GM18508 (cell line): ENCODE measurements around the gene SPATA31D4.
"Not testable (repeated sequence)": the region's sequence is repeated elsewhere in the genome, so short reads cannot be mapped to it uniquely, and the experiment has no call there.

Source experiments
- ATAC-seq: cut with Tn5 transposase; IDR thresholded peaks from one replicate; pipeline ENCODE4 v1.9.1; 2021; ENCODE audit warnings: moderate number of reproducible peaks; ENCODE audit not compliant: insufficient read depth, unreplicated experiment

SPATA31D4 gene

DNA sequence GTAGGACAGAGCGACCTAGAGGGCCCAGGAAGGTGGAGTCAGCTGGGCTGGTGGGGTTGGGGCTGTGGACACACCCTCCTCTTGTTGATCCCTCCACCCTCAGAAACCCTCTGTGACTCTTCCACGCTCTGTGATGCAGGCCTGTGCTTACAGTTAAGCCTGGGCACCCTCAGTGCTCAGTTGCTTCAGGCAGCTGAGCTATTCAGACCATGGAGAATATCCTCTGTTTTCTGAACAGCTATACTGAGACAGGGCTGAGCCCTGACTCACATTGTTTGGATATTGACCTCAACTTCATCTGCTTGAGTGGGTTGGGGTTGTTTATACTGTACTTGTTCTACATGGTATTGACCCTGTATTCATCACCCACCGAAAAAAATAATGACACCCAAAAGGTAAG is at the start of gene SPATA31D4:
Gene SPATA31D4 (plus strand): TSS at position 124 of the 400 bp plus-strand sequence. CDS start 86 bp downstream, at position 210.
- not testable (repeated sequence) for ATAC-seq

DNA sequence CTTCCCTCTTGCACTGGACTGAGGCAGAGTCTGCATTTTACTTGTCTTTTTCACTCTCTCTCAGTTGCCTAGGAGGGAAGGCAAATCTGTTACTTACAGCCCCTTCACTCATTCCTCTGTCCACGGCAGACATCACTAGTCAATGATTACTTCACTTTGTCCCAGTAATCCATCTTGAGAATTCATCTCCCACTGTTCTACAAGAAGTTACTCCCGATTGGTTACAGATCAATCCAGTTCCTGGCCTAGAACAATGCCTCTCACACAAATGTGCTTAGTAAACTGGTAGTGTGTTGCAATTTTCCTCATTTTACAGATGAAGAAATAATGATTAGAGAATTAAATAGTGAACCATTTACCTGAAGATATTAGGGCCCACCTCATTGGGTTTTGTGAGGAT is 49.7 kb upstream of the SPATA31D4 start:
- no peak for ATAC-seq

DNA sequence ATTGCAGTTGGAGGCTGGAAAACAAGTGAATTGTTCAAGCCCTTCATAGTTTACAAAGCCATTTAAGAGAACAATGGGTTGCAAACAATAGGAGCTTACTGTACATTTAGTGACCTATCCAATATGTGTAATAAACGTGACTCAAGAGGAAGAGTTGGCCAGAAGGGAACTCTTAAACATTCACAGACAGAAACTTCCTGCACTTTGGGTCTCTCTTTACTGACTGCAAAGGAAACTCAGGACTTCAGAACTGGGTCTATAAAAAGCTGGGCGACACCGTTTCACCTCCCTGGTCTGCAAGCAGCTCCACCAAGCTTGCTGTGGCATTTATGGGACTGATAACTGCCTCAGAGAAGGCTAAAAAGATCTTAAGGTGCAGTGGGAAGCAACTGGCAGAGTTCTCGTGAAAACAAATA is 48.7 kb upstream of the SPATA31D4 start:
- no peak for ATAC-seq

DNA sequence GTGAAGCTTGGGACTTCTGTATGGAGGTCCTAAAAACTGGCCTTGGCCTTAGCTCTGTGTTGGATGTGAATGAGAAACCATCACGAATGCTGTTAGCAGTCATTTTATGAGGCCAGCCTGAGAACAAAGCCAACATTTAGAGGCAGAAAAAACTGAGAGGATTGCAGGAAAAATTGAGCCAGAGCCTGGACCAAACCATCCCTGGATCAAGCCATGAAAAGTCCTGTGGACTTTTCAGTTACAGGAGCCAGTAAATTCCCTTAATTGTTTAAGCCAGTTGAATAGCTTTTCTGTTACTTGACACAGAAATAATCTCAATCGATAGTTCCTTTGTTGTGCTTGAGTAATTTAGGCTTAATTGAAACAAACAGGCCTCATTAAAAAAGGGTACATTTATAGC is 42.6 kb upstream of the SPATA31D4 start:
- no peak for ATAC-seq

DNA sequence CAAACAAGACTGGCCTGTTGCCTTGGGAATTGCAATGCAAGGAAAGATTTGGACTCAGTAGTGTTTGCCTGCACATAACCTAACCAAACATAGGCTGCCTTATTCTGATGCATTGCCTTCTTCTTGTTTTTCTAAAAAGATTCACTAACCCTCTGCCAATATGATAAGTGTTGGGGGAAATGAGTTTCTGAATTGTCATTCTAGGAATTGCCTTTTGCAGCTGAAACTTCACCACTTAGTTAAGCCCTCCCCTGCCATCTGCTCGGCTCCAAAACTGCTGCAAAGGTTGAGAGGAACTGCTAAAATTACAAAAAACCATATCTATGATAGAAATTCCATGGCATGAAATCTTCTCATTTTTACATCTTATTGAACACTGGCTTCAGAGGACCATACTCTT is 41.6 kb upstream of the SPATA31D4 start:
- ATAC-seq: no peak

DNA sequence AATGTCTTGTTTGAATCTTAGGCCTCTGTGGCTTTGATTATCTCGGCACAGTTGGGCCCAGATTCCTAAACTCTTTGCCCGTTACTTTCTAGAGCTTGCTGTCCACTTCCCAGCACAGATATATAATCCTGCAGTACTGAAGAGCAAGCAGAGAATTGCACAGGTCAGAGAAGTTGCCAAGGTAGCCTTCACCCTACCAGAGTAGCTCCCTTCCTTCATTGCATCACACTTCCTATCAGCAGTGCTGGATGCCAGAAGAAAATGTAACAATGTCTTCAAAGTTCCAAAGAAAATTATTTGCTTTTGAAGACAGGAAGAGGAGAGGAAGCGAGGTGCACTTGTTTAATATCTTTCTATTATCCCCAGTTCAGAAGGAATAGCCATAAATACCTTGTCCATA is 38.1 kb upstream of the SPATA31D4 start:
- no peak for ATAC-seq

DNA sequence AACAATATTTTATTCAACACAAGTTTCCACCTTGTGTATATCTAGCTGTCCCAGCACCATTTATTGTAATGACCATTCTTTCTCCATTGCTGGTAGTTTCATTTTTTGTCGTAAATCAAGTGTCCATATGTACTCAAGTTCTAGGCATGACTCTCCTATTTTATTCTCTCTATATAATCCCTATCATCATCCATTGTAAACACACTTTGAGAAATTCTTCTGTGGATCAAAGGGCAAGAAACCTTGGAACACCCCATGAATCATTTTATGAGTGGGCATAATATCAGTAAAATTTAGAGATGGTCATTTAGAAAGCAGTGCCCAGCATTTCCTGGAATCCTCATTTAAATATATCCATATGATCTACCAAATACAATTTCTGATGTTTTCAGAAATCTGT is 35.8 kb upstream of the SPATA31D4 start:
- ATAC-seq: no peak

DNA sequence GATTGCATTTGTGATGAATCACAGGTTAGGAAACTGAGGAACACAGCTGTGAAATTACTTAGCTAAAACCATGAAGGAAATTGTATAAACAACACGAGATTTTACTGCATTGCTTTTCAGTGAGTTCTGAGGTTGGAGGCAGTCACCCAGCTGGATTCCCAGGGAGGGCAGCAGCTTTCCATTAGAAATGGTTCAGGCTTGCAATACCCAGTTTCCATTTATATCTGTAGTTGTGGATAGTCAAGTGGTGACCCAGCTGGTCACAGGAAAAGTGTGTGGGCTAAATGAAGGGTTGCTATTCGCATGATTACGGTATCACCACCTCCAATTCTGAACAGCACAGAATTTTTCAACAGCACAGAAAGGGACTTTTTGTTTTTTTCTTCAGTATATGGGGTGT is 34.3 kb upstream of the SPATA31D4 start:
- no peak for ATAC-seq

DNA sequence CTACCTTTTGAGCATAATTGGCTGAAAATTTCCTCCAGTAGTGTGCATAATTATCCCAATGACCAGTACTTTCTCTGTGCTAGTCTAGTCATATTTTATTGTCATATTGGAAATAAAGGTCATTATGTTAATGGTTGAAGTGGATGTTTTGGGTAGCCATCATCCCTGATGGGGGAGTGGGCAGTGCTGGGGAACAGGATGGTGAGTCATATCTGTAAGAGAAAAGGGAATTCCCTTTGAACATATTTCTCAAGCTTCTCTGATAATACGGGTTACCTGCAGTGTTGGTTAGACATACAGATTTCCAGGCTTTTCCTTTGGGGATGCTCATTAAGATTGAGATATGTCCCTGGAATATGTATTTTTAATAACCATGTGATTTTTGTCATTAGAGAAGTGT is 33.3 kb upstream of the SPATA31D4 start:
- no peak for ATAC-seq

DNA sequence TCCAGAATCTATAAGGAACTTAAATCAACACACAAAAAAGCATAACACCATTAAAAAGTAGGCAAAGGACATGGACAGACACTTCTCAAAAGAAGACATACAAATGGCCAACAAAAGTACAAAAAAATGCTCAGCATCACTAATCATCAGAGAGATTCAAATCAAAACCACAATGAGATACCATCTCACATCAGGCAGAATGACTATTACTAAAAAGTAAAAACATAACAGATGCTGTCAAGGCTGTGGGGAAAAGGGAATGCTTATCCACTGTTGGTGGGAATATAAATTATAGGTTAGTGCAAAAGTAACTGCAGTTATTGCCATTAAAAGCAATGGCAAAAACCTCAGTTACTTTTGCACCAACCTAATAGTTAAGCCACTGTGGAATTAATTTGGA is 32.2 kb upstream of the SPATA31D4 start:
- ATAC-seq: no peak

DNA sequence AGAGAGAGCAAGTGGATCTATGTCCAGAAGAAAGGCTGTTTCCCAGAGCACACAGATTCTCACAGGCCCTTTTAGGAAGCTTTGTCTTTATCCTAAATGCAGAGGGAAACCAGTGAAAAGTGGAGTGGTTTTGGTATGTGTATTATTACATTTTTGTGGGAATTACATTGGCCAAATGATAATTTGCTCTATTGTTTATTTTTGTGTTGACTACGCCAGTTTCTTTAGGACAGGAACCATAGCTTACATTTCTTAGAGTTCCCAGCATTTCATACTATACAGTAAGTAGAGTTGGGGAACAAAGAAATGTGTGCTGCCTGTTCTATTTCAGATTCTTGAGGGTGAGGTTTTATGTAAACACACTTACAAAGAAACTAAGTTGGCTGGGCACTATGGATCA is 29.4 kb upstream of the SPATA31D4 start:
- no peak for ATAC-seq

DNA sequence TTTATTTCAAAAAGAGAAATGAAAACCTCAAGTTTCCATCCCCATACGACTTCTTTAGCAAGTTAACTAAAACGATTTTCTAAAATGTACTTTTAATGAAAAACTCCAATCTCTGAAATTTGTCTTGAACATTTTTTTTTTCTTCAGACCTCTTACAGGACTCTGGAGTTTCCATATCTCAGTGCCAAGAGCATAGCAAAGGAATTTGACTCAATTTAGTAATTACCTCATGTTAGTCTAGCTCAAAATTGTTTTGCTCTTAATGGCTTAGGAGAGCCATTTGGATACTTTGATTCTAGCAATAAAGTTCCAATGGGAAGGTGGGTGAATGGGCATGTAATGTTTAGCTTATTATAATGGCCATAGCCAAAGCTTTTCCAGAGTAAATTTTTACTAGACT is 26.0 kb upstream of the SPATA31D4 start:
- no peak for ATAC-seq

DNA sequence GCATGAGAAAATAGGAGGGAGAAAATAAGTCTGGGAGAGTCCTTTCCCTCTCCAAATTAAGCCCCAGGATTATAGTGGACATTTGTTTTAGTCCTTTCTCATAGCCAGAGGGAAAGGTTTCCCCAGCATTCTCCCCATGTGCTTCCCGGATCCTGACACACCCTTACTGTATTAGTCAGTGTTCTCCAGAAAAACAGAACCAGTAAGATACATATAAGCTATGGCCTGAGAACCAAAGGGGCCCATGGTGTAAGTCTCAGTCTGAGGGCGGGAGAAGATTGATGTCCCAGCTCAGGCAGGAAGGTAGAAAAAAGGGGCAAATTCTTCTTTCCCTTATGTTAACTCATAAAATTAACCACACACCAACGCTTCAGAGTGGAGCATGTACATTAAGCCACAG is 25.6 kb upstream of the SPATA31D4 start:
- no peak for ATAC-seq

DNA sequence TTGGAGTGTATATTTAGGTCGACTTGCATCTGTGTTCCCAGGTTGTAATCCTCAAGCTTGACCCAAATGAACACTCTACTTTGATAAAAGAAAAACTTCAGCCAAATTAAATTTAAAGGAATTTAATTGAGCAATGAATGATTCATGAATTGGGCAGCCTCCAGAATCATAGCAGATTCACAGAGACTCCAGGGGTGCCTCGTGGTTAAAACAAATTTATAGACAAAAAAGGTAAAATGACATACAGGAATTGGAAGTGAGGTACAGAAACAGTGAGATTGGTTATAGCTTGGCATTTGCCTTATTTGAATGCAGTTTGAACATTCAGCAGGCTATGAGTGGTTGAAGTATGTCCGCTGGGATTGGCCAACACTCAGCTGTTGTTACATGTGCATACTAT is 21.6 kb upstream of the SPATA31D4 start:
- no peak for ATAC-seq

DNA sequence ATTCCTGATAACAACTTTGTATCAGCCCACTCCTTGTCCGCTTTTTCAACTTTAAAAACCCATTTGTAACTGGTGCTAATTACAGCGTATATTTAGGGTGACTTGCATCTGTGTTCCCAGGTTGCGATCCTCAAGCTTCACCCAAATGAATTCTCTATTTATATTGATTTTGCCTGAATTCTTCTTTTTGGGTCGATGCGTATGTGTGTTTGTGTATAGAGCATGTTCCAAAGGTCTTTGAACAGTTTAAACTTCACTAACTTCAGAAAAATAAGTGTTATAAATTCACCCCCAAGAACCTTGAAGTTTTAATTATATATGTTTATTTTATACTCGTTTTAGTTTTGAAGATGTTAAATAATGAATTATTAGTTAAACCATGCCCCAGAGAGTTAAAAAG is 16.1 kb upstream of the SPATA31D4 start:
- ATAC-seq: no peak

DNA sequence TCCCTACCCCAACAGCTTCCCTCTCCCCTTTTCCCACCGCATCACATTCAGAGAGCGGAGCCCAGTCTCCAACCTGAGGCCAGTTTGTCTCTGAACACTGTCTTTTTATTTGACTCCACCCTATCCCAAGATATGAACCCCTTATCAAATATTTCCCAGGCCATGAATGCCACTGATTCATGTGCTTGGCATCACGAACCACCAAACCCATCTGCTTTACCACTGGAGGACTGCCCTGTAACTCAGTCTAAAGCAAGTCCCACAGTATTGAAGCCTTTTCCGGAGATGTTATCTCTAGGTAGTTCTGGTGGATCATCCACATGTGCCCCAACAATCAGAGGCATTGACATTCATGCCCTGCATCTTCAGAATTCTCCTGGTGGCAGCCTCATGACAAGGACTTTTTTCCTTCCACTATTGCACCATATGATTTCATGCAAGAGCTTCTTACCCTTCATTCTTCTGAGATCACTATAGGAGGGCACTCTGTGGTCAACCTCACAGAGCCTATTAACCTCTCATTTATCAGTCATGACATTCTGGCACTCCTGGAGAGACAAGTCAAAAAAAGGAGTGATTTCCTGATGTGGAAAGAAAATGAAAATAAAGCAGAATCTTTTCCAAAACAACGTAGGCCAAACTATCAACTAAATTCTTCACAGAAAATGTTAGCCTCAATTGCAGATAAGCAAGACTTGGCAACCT is 12.3 kb upstream of the SPATA31D4 start:
- no peak for ATAC-seq

DNA sequence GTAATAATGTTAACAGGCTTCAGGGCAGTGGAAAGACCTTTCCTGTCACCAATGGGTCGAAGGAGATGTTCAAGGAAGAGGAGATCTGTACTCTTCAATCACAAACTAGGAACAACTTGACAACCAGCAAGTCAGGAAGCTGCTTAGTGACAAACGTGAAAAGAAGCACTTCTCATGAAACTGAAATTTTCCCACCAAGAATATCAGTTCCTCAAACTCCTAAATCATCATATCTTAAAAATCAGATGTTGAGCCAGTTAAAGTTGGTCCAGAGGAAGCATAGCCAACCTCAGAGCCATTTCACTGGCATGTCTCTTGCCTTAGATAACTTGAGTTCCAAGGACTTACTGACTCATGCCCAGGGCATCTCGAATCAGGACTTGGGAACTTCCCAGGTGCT is 9.7 kb upstream of the SPATA31D4 start:
- ATAC-seq: not testable (repeated sequence)

DNA sequence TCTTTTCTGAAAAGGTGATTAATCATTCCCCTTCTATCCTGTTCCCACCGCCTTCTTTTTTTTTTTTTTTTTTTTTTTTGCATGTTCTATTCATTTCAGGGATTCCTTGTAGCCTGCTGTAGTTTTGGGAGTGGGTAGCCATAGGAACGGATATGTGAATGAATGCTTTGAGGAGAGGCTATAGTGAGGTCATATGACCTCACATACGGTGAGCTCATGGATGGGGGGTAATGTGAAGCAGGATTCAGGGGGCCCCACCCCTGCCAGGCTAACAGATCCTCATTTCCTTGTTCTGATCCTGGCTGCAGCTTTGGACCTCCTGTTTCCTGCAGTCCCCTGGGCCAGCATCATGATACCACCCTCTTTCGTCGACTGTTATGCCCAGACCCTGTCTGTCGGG is 1.9 kb downstream of the SPATA31D4 start:
- not testable (repeated sequence) for ATAC-seq

DNA sequence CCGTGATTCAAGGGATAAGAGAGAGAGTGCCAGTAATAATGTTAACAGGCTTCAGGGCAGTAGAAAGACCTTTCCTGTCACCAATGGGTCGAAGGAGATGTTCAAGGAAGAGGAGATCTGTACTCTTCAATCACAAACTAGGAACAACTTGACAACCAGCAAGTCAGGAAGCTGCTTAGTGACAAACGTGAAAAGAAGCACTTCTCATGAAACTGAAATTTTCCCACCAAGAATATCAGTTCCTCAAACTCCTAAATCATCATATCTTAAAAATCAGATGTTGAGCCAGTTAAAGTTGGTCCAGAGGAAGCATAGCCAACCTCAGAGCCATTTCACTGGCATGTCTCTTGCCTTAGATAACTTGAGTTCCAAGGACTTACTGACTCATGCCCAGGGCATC is 5.3 kb downstream of the SPATA31D4 start:
- ATAC-seq: not testable (repeated sequence)

DNA sequence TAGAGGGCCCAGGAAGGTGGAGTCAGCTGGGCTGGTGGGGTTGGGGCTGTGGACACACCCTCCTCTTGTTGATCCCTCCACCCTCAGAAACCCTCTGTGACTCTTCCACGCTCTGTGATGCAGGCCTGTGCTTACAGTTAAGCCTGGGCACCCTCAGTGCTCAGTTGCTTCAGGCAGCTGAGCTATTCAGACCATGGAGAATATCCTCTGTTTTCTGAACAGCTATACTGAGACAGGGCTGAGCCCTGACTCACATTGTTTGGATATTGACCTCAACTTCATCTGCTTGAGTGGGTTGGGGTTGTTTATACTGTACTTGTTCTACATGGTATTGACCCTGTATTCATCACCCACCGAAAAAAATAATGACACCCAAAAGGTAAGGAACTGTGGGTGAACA is 15.2 kb downstream of the SPATA31D4 start, which contains the start of gene SPATA31D3:
Gene SPATA31D3 (plus strand): TSS at position 108 of the 400 bp plus-strand sequence. CDS start 86 bp downstream, at position 194.
- ATAC-seq: not testable (repeated sequence)

DNA sequence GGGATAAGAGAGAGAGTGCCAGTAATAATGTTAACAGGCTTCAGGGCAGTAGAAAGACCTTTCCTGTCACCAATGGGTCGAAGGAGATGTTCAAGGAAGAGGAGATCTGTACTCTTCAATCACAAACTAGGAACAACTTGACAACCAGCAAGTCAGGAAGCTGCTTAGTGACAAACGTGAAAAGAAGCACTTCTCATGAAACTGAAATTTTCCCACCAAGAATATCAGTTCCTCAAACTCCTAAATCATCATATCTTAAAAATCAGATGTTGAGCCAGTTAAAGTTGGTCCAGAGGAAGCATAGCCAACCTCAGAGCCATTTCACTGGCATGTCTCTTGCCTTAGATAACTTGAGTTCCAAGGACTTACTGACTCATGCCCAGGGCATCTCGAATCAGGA is 20.4 kb downstream of the SPATA31D4 start:
- not testable (repeated sequence) for ATAC-seq

DNA sequence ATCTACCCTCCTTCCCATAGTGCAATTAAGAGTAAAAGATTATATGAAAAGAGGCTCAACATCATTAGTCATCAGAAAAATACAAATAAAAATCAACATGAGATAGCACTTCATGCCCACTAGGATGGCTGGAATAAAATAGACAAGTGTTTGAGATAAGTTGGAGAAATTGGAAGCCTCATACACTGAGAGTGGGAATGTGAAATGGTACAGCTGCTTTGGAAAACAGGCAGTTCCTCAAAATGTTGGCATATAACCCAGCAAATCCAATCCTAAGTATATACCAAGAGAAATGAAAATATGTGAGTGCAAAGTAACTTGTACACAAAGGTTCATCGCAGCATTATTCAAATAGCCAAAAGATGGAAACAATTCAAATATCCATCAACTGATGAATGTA is 24.9 kb downstream of the SPATA31D4 start:
- no peak for ATAC-seq
